ENCODE results near the gene PTPRR. TPM values are rescaled to one million over a fixed set of nuclear protein-coding genes. Genes with fewer than 3 reads are reported as not detected.

Gene PTPRR
- total and polyA plus RNA-seq, 2 donors (not counting 1 experiment from before 2014, with no cell fraction given): not detected

DNA sequence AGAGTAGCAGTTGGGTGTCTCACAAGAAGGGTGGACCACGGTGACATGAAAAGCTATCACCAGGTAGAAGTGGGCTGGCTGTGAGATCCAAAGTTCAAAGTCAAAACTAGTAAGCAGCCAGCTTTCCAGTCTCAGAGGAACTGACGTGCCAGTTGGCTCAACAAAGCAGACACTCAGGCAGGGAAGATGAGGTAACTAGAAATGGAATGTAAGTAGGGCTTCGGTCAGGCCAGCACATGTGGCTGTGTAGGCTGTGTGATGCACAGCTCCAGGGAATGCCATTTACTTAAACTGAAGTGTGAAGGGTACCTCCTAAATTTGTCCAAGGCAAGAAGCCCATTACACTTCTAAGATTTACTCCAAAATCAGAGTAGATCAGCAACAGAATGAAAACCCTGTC, 43.6 kb downstream of the PTPRR start:
- ChIA-PET POLR2A (no interaction called here), CTCF (no interaction called here)
- Histone ChIP-seq H3K4me2 (replicated peaks; ENCODE audit: low read depth, low read length, poor library complexity, severe bottlenecking) (no peak overlapping the region), H3K36me3 (replicated peaks in 1 of 2; ENCODE audit: control extremely low read depth in 1 of 2, control insufficient read depth in 1 of 2, extremely low read depth in 1 of 2, insufficient read depth in 2 of 2, low read length in 1 of 2) (no peaks in the 10 kb centered on the region), H3K9ac (ENCODE audit: low read length) (no peak overlapping the region), H3K27me3 (replicated peaks in 1 of 4; ENCODE audit: control extremely low read depth in 1 of 4, control insufficient read depth in 3 of 4, insufficient read depth in 4 of 4, low read length in 3 of 4) (no peaks in the 10 kb centered on the region), H3K4me1 (ENCODE audit: control insufficient read depth in 2 of 2, insufficient read depth in 2 of 2, low read length in 2 of 2) (no peaks in the 10 kb centered on the region), H3K27ac (ENCODE audit: low read length in 2 of 2) (no peak overlapping the region), H4K20me1 (ENCODE audit: control insufficient read depth, insufficient read depth, low read length, poor library complexity, severe bottlenecking) (no peaks in the 10 kb centered on the region), H3K9me3 (ENCODE audit: control extremely low read depth in 1 of 3, control insufficient read depth in 2 of 3, insufficient read depth in 1 of 3, low read length in 2 of 3) (no peaks in the 10 kb centered on the region), H3K4me3 (ENCODE audit: control extremely low read depth in 1 of 5, extremely low read depth in 1 of 5, insufficient read depth in 1 of 5, low read depth in 2 of 5, low read length in 4 of 5) (no peak overlapping the region), H3K79me2 (ENCODE audit: control insufficient read depth, insufficient read depth, low read length) (no peaks in the 10 kb centered on the region), H2AFZ (ENCODE audit: insufficient read depth, low read depth, low read length, poor library complexity, severe bottlenecking) (no peak overlapping the region)
- WGBS (ENCODE audit: insufficient coverage): 38% methylated on average over 2 of the region's 3 CpGs
- TF ChIP-seq, protein P1, sequence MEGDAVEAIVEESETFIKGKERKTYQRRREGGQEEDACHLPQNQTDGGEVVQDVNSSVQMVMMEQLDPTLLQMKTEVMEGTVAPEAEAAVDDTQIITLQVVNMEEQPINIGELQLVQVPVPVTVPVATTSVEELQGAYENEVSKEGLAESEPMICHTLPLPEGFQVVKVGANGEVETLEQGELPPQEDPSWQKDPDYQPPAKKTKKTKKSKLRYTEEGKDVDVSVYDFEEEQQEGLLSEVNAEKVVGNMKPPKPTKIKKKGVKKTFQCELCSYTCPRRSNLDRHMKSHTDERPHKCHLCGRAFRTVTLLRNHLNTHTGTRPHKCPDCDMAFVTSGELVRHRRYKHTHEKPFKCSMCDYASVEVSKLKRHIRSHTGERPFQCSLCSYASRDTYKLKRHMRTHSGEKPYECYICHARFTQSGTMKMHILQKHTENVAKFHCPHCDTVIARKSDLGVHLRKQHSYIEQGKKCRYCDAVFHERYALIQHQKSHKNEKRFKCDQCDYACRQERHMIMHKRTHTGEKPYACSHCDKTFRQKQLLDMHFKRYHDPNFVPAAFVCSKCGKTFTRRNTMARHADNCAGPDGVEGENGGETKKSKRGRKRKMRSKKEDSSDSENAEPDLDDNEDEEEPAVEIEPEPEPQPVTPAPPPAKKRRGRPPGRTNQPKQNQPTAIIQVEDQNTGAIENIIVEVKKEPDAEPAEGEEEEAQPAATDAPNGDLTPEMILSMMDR (IDR thresholded peaks at IDR 0.05): no peak
- TF ChIP-seq EZH2 (IDR thresholded peaks at IDR 0.05; ENCODE audit: borderline replicate concordance, insufficient read depth, low read depth, low read length, poor library complexity, severe bottlenecking): no peak
- Mint-ChIP-seq H3K9me3 (ENCODE audit: insufficient read depth) (no peaks in the 10 kb centered on the region), H3K4me3 (no peak overlapping the region), H3K27me3 (no peaks in the 10 kb centered on the region), H3K4me1 (no peaks in the 10 kb centered on the region), H3K27ac (no peak overlapping the region)
- intact Hi-C loops (cut with micrococcal nuclease): no loop called here
- no peak for DNase-seq
- ATAC-seq (ENCODE audit: low read depth): no peak

DNA sequence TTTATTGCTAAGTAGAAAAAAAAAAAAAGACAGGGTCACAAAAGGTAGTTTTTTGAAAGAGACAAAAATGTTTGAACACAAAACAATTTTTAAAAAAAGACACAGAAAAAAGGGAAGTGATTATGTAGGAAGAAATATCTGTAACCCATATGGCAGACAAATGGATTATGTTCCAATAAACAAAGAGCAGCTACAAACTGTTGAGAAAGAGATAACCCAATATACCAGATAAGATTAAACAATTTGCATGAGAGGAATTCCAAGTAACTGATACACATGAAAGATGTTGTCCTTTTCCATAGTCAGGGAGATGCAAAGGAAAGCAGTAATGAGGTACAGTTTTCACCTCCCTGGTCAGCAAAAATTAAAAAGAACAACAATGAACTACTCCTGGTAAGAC, 44.9 kb downstream of the PTPRR start:
- Histone ChIP-seq H3K27me3 (replicated peaks in 1 of 4; ENCODE audit: control extremely low read depth in 1 of 4, control insufficient read depth in 3 of 4, insufficient read depth in 4 of 4, low read length in 3 of 4) (no peaks in the 10 kb centered on the region), H3K4me1 (ENCODE audit: control insufficient read depth in 2 of 2, insufficient read depth in 2 of 2, low read length in 2 of 2) (no peaks in the 10 kb centered on the region), H3K4me3 (ENCODE audit: control extremely low read depth in 1 of 5, extremely low read depth in 1 of 5, insufficient read depth in 1 of 5, low read depth in 2 of 5, low read length in 4 of 5) (no peak overlapping the region), H4K20me1 (ENCODE audit: control insufficient read depth, insufficient read depth, low read length, poor library complexity, severe bottlenecking) (no peaks in the 10 kb centered on the region), H3K79me2 (ENCODE audit: control insufficient read depth, insufficient read depth, low read length) (no peaks in the 10 kb centered on the region), H2AFZ (ENCODE audit: insufficient read depth, low read depth, low read length, poor library complexity, severe bottlenecking) (no peak overlapping the region), H3K9me3 (ENCODE audit: control extremely low read depth in 1 of 3, control insufficient read depth in 2 of 3, insufficient read depth in 1 of 3, low read length in 2 of 3) (no peaks in the 10 kb centered on the region), H3K9ac (ENCODE audit: low read length) (no peak overlapping the region), H3K4me2 (replicated peaks; ENCODE audit: low read depth, low read length, poor library complexity, severe bottlenecking) (no peak overlapping the region), H3K36me3 (replicated peaks in 1 of 2; ENCODE audit: control extremely low read depth in 1 of 2, control insufficient read depth in 1 of 2, extremely low read depth in 1 of 2, insufficient read depth in 2 of 2, low read length in 1 of 2) (no peaks in the 10 kb centered on the region), H3K27ac (ENCODE audit: low read length in 2 of 2) (no peak overlapping the region)
- Mint-ChIP-seq H3K4me3 (no peak overlapping the region), H3K4me1 (no peaks in the 10 kb centered on the region), H3K27me3 (no peaks in the 10 kb centered on the region), H3K9me3 (ENCODE audit: insufficient read depth) (no peaks in the 10 kb centered on the region), H3K27ac (no peak overlapping the region)
- DNase-seq: no peak
- CTCF ChIA-PET: no interaction called here
- intact Hi-C loops (cut with micrococcal nuclease): no loop called here
- no peak for TF ChIP-seq EZH2 (IDR thresholded peaks at IDR 0.05; ENCODE audit: borderline replicate concordance, insufficient read depth, low read depth, low read length, poor library complexity, severe bottlenecking)
- TF ChIP-seq, protein P1 (IDR thresholded peaks at IDR 0.05): no peak
- no peak for ATAC-seq (ENCODE audit: low read depth)
- POLR2A ChIA-PET: no interaction called here

Measured in B cell (primary cell).